IPS DF 6.9 (cell line): ENCODE measurements around the gene MAFG.
A peak's percentile ranks its signal among the peaks of the same experiment; 100 is the strongest.

Experiments used
- DNase-seq: peaks from one replicate; pipeline ENCODE4 v3.0.0-alpha.2; 2013; ENCODE audit warnings: low read depth, low spot score
- H3K27ac ChIP-seq: one replicate; pipeline ENCODE4 v1.5.1; 2013; ENCODE audit warnings: low read length, control low read depth
- H3K27me3 ChIP-seq: 2 replicates; pipeline ENCODE4 v1.6.1; 2013; ENCODE audit warnings: mild to moderate bottlenecking, low read length; ENCODE audit not compliant: control insufficient read depth, insufficient read depth
- H3K36me3 ChIP-seq: 2 replicates; pipeline ENCODE4 v1.6.1; 2013; ENCODE audit warnings: low read length; ENCODE audit not compliant: control insufficient read depth, insufficient read depth
- H3K4me1 ChIP-seq: 2 replicates; pipeline ENCODE4 v1.6.1; 2013; ENCODE audit warnings: low read length; ENCODE audit not compliant: control insufficient read depth, insufficient read depth
- H3K4me3 ChIP-seq: 2 replicates; pipeline ENCODE4 v1.5.1; 2013; ENCODE audit warnings: mild to moderate bottlenecking, low read length
- H3K9me3 ChIP-seq: 2 replicates; pipeline ENCODE4 v1.6.1; 2013; ENCODE audit warnings: low read length, inconsistent platforms; ENCODE audit not compliant: control insufficient read depth, insufficient read depth
- WGBS: extraction: QIAGEN DNeasy Blood & Tissue Kit; methylation state at CpG from one replicate; pipeline ENCODE4 v1.1.7; 2013; ENCODE audit warnings: mixed read lengths, missing lambda C conversion rate; ENCODE audit not compliant: insufficient read length, insufficient coverage; 5-methylcytosine and 5-hydroxymethylcytosine counted together

MAFG gene

DNA sequence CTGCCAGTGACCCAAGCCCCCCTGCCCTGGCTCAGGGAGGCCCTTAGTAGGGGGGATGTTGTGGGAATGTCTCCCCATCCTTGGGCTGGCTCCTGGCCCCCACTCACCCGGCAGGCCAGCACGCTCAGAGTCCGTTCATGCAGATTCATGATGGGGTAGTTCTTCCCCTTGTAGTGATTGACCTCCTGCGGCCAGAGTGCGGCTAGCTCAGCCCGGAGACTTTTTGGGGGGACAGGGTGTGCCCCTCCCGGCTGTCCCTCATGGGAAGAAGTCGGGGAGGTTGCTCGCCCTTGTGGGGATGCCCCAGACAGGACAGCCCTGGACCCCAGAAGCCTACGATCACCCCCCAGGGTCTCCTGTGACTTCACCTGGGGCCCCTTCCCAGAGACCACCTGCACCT is 21.5 kb downstream of the MAFG start:
- no peak overlapping the region for H3K4me3 ChIP-seq
- peaks cover 8% of the 10 kb centered on the region for H3K4me1 ChIP-seq
- H3K27ac ChIP-seq: no peak overlapping the region

GRCh38 chr17:81905424-81905875 is 22.1 kb downstream of the MAFG start:
- no peak for DNase-seq
- no CpG with 5 or more reads among the region's 16 CpGs for WGBS
- H3K4me1 ChIP-seq: peaks cover 8% of the 10 kb centered on the region
- peaks cover 5% of the 10 kb centered on the region; the same call in 1 of the 2 replicates for H3K27me3 ChIP-seq
- H3K36me3 ChIP-seq: peaks cover 16% of the 10 kb centered on the region
- H3K27ac ChIP-seq: no peak overlapping the region
- no peaks in the 10 kb centered on the region for H3K9me3 ChIP-seq
- no peak overlapping the region for H3K4me3 ChIP-seq

More for the DNA sequence above, 21.5 kb downstream of the MAFG start:
- Histone ChIP-seq H3K9me3 (no peaks in the 10 kb centered on the region), H3K27me3 (peaks cover 5% of the 10 kb centered on the region; the same call in 1 of the 2 replicates), H3K36me3 (peaks cover 16% of the 10 kb centered on the region)
- WGBS: no CpG with 5 or more reads among the region's 10 CpGs
- no peak for DNase-seq

DNA sequence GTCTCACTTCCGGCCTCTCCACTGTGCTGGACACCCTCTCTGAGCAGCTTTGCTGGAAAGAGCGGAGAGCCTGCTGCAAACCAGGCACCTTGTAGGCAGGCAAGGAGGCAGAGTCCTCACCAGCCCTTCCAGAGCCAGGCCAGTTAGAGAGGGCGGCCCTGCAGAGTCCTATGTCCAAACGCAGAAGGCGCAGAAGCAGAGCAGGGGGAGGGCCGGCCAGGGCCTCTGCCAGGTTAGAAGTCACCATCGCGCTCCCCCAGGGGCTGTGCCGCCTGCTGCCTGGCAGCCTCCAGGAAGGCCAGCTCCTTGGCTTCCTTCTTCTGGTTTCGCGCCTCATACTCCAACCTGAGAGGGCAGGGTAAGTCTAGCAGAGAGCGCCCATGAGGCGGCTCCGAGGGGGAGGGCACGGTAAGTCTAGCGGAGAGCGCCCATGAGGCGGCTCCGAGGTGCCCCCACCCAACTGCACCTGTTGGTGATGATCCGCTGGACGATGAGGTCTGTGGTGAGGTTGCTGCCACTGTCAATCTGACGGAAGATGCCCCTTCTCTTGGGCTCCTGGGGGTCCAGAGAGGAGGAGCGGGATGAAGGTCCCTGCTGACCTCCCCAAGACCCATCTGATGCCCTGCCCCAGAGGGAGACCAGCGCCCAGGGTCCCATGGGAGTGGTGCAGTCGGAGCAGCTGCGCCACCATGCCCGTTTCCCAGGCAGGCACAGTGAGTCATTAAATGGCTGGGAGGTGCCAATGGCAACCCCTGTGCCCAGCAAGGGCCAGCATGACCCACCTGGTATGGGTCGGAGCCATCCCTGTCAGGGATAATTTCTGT is 22.7 kb downstream of the MAFG start:
- no peak for DNase-seq
- Histone ChIP-seq H3K9me3 (no peaks in the 10 kb centered on the region), H3K4me1 (peaks cover 3% of the 10 kb centered on the region; the same call in 1 of the 2 replicates), H3K27me3 (peaks cover 5% of the 10 kb centered on the region; the same call in 1 of the 2 replicates), H3K27ac (no peak overlapping the region), H3K4me3 (no peak overlapping the region), H3K36me3 (peaks cover 18% of the 10 kb centered on the region)
- no CpG with 5 or more reads among the region's 28 CpGs for WGBS

DNA sequence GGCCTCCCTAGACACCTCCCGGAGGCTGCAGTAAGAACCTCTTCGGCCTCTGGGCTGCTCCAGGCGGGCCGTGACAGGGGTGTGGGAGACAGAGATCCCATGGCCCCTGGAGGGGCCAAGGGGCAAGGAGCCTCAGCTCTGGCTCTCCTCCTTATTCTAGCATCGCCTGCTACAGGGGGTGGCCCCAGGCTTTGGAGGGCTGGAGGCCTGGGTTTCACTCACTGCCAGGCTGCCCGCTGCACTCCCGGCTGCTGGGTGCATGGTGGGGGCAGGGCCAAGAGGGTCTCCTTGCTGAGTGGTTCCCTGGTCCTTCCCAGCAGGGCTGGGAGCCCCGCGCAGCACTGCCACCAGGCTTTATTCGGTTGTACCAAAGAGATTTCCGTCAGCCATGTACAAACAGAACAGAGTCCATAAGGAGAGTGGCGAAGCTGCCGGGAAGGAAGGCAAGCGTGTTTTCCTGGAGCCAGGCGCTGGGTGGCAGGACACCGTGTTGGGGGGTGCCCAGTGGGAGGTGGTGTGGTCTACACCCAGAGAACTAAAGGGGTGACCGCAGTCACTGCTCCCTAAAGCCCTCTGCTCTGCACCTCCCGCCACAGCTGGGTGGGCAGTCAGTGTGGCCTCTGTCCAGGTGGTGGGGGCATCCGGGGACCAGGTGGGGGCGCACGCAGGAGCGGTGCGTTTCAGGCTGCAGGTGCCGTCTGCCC is 23.5 kb downstream of the MAFG start:
- H3K27me3 ChIP-seq: peaks cover 5% of the 10 kb centered on the region; the same call in 1 of the 2 replicates
- no CpG with 5 or more reads among the region's 24 CpGs for WGBS
- no peak for DNase-seq
- no peak overlapping the region for H3K27ac ChIP-seq
- H3K9me3 ChIP-seq: no peaks in the 10 kb centered on the region
- H3K36me3 ChIP-seq: peaks cover 17% of the 10 kb centered on the region
- H3K4me1 ChIP-seq: peaks cover 3% of the 10 kb centered on the region; the same call in 1 of the 2 replicates
- no peak overlapping the region for H3K4me3 ChIP-seq

- no CpG with 5 or more reads among the region's 10 CpGs for WGBS
- no peak overlapping the region for H3K27ac ChIP-seq
- no peak for DNase-seq
- 0 out of 2 replicates have a peak, but pooled peaks cover 3% of the 10 kb centered on the region for H3K4me1 ChIP-seq
- peaks cover 5% of the 10 kb centered on the region; the same call in 1 of the 2 replicates for H3K27me3 ChIP-seq
- H3K9me3 ChIP-seq: no peaks in the 10 kb centered on the region
- peaks cover 16% of the 10 kb centered on the region for H3K36me3 ChIP-seq
- H3K4me3 ChIP-seq: no peak overlapping the region
Observed at GRCh38 chr17:81903415-81903831, 24.1 kb downstream of the MAFG start.

DNA sequence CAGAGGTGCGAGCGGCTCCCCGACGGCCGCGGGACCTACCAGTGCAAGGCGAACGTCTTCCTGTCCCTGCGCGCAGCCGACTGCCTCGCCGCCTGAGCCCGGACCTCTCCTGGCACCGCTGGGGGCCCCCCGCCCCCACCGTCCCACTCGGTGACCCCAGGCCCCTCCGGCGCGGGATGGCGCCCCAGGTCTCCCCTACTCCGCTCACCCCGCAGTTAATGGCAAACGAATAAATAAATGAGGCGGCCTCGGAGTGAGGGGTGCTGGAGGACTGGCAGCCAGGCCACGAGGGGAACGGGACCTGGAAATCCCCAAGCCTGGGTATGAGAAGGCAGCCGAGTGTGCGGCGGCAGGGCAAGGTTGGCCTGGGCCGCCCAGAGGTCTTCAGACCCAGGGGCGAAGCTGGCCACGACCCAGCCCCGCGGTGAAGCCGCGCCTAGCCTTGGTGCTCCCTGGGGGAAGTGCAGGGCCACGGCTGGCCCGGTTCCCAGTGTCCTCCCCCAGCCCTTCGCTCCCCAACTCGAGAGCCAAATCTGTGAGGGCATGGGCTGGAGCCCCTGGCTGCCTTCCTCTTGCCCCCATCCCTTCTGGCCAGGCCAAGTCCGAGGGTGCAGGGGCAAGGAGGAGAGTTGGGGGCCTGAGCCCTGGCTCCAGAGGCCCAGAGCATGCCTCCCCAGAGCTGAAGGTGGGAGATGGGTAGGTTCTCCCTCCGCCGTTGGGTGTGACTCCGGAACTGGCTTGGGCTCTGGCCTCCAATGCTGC is 24.7 kb downstream of the MAFG start:
- Histone ChIP-seq H3K9me3 (no peaks in the 10 kb centered on the region), H3K36me3 (peaks cover 20% of the 10 kb centered on the region), H3K27me3 (peaks cover 5% of the 10 kb centered on the region; the same call in 1 of the 2 replicates), H3K27ac (no peak overlapping the region), H3K4me1 (peaks cover 3% of the 10 kb centered on the region; the same call in 1 of the 2 replicates), H3K4me3 (peak overlapping the region; percentile 51; the same call in 1 of the 2 replicates)
- no CpG with 5 or more reads among the region's 47 CpGs for WGBS
- no peak for DNase-seq

DNA sequence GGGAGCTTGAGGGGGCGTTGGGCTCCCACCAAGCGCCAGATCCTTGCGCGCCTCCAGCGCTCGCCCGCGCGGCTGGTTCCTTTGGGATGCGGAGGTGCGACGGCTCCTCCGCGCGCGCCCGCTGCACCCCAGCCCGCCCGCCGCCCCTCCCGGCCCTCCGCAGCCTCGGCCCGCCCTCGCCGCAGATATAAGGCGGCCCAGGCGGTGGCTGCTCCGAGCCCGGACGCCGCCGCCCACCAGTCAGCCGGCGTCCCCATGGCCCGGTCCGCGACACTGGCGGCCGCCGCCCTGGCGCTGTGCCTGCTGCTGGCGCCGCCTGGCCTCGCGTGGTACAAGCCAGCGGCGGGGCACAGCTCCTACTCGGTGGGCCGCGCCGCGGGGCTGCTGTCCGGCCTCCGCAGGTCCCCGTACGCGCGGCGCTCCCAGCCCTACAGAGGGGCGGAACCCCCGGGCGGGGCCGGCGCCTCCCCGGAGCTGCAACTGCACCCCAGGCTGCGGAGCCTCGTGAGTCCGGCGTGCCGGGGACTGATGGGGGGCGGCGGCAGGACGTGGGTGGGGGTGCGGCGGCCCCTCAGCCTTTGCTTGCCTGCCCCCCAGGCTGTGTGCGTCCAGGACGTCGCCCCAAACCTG is 25.4 kb downstream of the MAFG start, which contains the start of gene NPB:
NPB (plus strand) TSS at position 216 of the 630 bp plus-strand sequence; CDS start at position 256, 40 bp downstream.
- Histone ChIP-seq H3K4me3 (peak within 1 kb of the TSS; percentile 51; the same call in 1 of the 2 replicates), H3K27ac (no peak within 1 kb of the TSS), H3K36me3 (peaks cover 16% of the 10 kb centered on the region), H3K9me3 (no peaks in the 10 kb centered on the region), H3K27me3 (peaks cover 5% of the 10 kb centered on the region; the same call in 1 of the 2 replicates), H3K4me1 (peaks cover 3% of the 10 kb centered on the region; the same call in 1 of the 2 replicates)
- no CpG with 5 or more reads among the region's 79 CpGs for WGBS
- no peak for DNase-seq

- Histone ChIP-seq H3K27ac (no peak overlapping the region), H3K36me3 (peaks cover 15% of the 10 kb centered on the region), H3K27me3 (peaks cover 5% of the 10 kb centered on the region; the same call in 1 of the 2 replicates), H3K9me3 (no peaks in the 10 kb centered on the region), H3K4me3 (peak overlapping the region; percentile 51; the same call in 1 of the 2 replicates), H3K4me1 (peaks cover 3% of the 10 kb centered on the region; the same call in 1 of the 2 replicates)
- WGBS: no CpG with 5 or more reads among the region's 21 CpGs
- DNase-seq: no peak
Observed at GRCh38 chr17:81901167-81902022, 26.1 kb downstream of the MAFG start.
